Measurements from ENCODE around the gene UBAC2. TPM values are rescaled to one million over a fixed set of nuclear protein-coding genes. Genes with fewer than 3 reads are reported as not detected.

The UBAC2 gene
- total RNA-seq, 1 donor from 2014 or later = 57.7 TPM

DNA sequence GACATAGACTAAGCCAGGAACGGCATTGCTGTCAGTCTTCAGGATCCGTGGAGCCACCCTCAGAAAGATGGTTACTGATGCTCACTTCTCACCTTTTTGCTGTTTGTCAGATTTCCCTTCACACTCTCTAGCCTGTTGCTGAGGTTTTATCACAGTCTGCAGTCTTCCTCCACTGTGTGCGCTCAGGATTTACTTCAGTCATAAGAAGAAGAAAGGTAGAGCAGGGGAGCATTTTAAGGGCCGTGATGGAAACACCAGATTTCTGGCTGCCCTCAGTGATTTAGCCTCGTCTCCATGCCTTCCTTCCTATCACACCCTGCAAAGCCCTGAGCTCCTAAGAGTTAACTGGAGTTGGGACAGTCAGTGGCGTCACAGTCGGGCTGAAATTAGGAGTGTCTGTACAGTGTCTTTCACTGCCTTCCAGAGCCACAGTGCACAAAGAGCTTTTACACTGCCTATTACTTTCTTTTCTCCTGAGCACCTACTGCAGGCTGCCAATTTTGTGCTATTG, 166.5 kb downstream of the UBAC2 start:
- Histone ChIP-seq H3K9me3 (no peaks in the 10 kb centered on the region), H3K4me1 (no peaks in the 10 kb centered on the region), H3K27ac (no peak overlapping the region), H3K4me3 (no peak overlapping the region), H3K27me3 (no peaks in the 10 kb centered on the region), H3K36me3 (peaks cover 0 to 10% of the 10 kb centered on the region in 2 donors)
- TF ChIP-seq POLR2A (IDR thresholded peaks at IDR 0.05) (no peak), POLR2AphosphoS5 (IDR thresholded peaks at IDR 0.05; ENCODE audit: insufficient read depth in 1 of 2, low read depth in 1 of 2) (no peak)
- TF ChIP-seq, protein P1, sequence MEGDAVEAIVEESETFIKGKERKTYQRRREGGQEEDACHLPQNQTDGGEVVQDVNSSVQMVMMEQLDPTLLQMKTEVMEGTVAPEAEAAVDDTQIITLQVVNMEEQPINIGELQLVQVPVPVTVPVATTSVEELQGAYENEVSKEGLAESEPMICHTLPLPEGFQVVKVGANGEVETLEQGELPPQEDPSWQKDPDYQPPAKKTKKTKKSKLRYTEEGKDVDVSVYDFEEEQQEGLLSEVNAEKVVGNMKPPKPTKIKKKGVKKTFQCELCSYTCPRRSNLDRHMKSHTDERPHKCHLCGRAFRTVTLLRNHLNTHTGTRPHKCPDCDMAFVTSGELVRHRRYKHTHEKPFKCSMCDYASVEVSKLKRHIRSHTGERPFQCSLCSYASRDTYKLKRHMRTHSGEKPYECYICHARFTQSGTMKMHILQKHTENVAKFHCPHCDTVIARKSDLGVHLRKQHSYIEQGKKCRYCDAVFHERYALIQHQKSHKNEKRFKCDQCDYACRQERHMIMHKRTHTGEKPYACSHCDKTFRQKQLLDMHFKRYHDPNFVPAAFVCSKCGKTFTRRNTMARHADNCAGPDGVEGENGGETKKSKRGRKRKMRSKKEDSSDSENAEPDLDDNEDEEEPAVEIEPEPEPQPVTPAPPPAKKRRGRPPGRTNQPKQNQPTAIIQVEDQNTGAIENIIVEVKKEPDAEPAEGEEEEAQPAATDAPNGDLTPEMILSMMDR (IDR thresholded peaks at IDR 0.05) = no peak
- intact Hi-C loops (cut with DNase I) = no loop called here
- peak in 1 of 2 donors; percentile 70 for DNase-seq (ENCODE audit: extremely low spot score in 2 of 2)

- no peak for TF ChIP-seq POLR2AphosphoS5 (IDR thresholded peaks at IDR 0.05; ENCODE audit: insufficient read depth in 1 of 2, low read depth in 1 of 2)
- no peak for TF ChIP-seq POLR2A (IDR thresholded peaks at IDR 0.05)
- TF ChIP-seq, protein P1 (IDR thresholded peaks at IDR 0.05) = no peak
- no peak overlapping the region for H3K4me3 ChIP-seq
- peak in 1 of 2 donors; percentile 34 for DNase-seq (ENCODE audit: extremely low spot score in 2 of 2)
- intact Hi-C loops (cut with DNase I) = no loop called here
- peaks cover 0 to 10% of the 10 kb centered on the region in 2 donors for H3K36me3 ChIP-seq
- no peaks in the 10 kb centered on the region for H3K27me3 ChIP-seq
- no peak overlapping the region for H3K27ac ChIP-seq
- H3K9me3 ChIP-seq = no peaks in the 10 kb centered on the region
- H3K4me1 ChIP-seq = no peaks in the 10 kb centered on the region
Measured at GRCh38 chr13:99367663-99368448, 167.2 kb downstream of the UBAC2 start.

DNA sequence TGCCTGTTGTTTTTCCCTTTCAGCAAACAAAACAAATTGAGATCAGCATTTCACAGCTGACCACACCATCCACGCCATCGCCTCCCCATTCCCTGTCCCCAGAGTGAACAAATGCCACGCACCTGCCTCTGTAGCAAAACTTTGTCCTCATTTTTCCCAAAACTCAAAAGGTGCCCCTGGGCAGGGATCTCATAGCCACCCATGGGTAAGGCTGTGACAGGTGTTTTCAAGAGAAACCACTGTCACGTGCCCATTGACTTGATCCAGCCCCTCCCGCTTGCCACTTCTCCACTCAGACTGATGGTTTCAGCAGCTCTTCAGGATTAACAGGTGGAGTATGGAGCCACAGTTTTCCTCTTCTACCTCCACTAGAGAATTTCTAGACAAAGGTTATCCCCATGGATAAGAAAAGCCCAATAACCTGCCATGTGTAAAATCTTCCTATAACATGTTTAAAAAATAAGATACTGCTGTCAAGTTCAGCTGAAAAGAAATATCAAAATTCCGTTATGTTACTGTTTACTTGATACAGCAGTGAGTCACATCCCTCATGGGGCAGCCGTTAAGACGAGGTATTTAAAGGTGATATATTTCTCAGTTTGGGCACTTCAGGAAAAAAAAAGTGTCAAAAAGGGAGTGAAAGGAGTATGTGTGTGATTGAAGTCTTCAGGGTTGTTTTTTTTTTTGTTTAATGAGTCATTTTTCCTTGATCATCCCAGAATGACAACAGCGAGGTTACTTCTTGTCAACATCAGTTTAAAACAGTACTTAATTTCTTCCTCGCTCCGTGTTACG, 170.0 kb downstream of the UBAC2 start:
- Histone ChIP-seq H3K27ac (no peak overlapping the region), H3K9me3 (no peaks in the 10 kb centered on the region), H3K4me1 (no peaks in the 10 kb centered on the region), H3K4me3 (no peak overlapping the region), H3K27me3 (no peaks in the 10 kb centered on the region), H3K36me3 (peaks cover 0 to 10% of the 10 kb centered on the region in 2 donors)
- no peak for TF ChIP-seq POLR2AphosphoS5 (IDR thresholded peaks at IDR 0.05; ENCODE audit: insufficient read depth in 1 of 2, low read depth in 1 of 2)
- no peak for TF ChIP-seq POLR2A (IDR thresholded peaks at IDR 0.05)
- TF ChIP-seq, protein P1 (IDR thresholded peaks at IDR 0.05) = no peak
- no peak for DNase-seq (ENCODE audit: extremely low spot score in 2 of 2)
- intact Hi-C loops (cut with DNase I) = no loop called here

- Histone ChIP-seq H3K36me3 (peaks cover 0 to 10% of the 10 kb centered on the region in 2 donors), H3K27ac (no peak overlapping the region), H3K9me3 (no peaks in the 10 kb centered on the region), H3K4me3 (no peak overlapping the region), H3K27me3 (no peaks in the 10 kb centered on the region), H3K4me1 (no peaks in the 10 kb centered on the region)
- intact Hi-C loops (cut with DNase I) = no loop called here
- peak in 1 of 2 donors; percentile 37 for DNase-seq (ENCODE audit: extremely low spot score in 2 of 2)
- TF ChIP-seq POLR2AphosphoS5 (IDR thresholded peaks at IDR 0.05; ENCODE audit: insufficient read depth in 1 of 2, low read depth in 1 of 2) = no peak
- TF ChIP-seq, protein P1 (IDR thresholded peaks at IDR 0.05) = no peak
- TF ChIP-seq POLR2A (IDR thresholded peaks at IDR 0.05) = no peak
Measured at GRCh38 chr13:99371956-99372355, 171.3 kb downstream of the UBAC2 start.
